ENCODE measurements around the gene CORO2A.

Gene CORO2A

DNA sequence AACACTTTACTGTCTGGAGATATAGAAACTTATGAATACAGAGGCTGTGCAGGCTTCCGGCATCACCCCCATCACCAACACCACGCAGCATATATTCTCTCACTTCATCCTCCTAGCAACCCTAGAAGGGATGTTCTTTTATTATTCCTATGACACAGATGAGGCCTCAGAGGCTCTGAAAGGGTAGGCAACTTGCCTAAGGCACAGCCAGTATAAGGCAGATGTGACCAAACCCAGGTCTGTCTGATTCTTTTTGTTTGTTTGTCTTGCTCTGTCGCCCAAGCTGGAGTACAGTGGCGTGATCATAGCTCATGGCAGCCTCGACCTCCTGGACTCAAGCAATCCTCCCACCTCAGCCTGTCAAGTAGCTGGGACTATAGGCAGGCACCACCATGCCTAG lies 22.8 kb upstream of the CORO2A start:
- peaks cover 7% of the 10 kb centered on the region for H3K36me3 Mint-ChIP-seq (ENCODE audit: insufficient read depth)
- H3K27me3 Mint-ChIP-seq: no peaks in the 10 kb centered on the region
- no peaks in the 10 kb centered on the region for H3K4me1 Mint-ChIP-seq (ENCODE audit: low read depth in 2 of 2)
- ATAC-seq (replicated peaks) (no peak), DNase-seq (no peak)
- no peaks in the 10 kb centered on the region for H3K9me3 Mint-ChIP-seq
- H3K4me3 Mint-ChIP-seq: no peak overlapping the region
- no peak overlapping the region for H3K27ac Mint-ChIP-seq

DNA sequence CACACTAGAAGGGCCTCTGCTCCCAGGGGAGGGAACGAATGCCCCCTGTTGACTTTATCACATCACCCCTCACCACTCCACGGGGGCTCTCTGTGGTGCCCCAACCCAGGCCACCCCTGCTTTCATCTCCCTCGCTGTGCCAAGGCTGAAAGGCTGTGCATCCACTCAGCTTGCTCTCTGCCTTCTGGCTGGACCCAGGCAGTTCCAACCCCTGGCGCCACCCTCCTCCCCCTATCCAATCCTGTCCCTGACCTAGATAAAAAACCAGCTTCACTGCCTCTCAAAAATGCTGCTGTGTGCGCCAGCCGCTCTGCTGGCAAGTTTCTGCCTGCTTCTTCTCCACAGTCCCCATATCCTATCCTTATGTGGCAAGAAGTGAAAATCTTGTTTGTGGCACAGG lies 22.4 kb upstream of the CORO2A start:
- Mint-ChIP-seq H3K27me3 (no peaks in the 10 kb centered on the region), H3K4me1 (ENCODE audit: low read depth in 2 of 2) (no peaks in the 10 kb centered on the region), H3K27ac (no peak overlapping the region), H3K4me3 (no peak overlapping the region), H3K9me3 (no peaks in the 10 kb centered on the region), H3K36me3 (ENCODE audit: insufficient read depth) (peaks cover 7% of the 10 kb centered on the region)
- DNase-seq (no peak), ATAC-seq (replicated peaks) (no peak)

DNA sequence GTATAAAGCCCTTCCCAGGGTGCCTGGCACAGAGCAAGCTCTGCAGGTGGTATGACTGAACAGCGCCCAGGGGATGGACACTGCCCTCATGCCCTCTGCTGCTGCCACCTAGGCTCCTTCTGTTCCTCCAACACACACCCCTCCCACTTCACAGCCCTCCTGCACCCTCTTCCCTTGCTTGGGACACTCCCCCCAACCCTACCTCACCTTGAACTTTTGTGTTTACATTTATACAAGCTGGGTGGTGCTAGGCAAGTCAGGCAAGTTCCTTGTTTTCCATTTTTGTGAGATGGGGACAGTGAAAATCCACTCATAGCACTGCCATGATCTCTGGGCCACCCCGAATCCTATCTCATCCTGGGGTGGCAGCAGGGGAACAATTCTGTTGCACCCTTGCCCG lies 18.8 kb upstream of the CORO2A start:
- Mint-ChIP-seq H3K27me3 (no peaks in the 10 kb centered on the region), H3K36me3 (ENCODE audit: insufficient read depth) (peaks cover 3% of the 10 kb centered on the region), H3K4me1 (ENCODE audit: low read depth in 2 of 2) (no peaks in the 10 kb centered on the region), H3K4me3 (no peak overlapping the region), H3K27ac (peak overlapping the region in 1 of 2 donors; percentile 44), H3K9me3 (no peaks in the 10 kb centered on the region)
- DNase-seq: no peak
- no peak for ATAC-seq (replicated peaks)

GRCh38 chr9:98210435-98210834 lies 18.0 kb upstream of the CORO2A start:
- peaks cover 3% of the 10 kb centered on the region for H3K36me3 Mint-ChIP-seq (ENCODE audit: insufficient read depth)

DNA sequence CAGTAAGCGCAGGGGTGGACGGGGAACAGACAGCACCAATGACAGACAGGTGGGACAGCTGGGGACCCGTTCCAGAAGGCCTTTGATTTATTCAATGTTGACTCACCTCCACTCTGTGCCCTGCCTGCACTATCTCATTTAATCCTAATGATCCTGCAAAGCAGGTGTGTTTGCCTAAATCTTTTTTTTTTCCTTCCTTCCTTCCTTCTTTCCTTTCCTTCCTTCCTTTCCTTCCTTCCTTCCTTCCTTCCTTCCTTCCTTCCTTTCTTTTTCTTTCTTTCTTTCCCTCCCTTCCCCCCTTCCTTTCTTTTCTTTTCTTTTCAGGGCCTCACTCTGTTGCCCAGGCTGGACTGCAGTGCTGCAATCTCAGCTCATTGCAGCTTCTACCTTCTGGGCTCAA lies 17.1 kb upstream of the CORO2A start:
- Mint-ChIP-seq H3K36me3 (ENCODE audit: insufficient read depth) (peaks cover 3% of the 10 kb centered on the region), H3K4me3 (no peak overlapping the region), H3K9me3 (no peaks in the 10 kb centered on the region)

More at GRCh38 chr9:98210435-98210834, 18.0 kb upstream of the CORO2A start:
- Mint-ChIP-seq H3K4me3 (no peak overlapping the region), H3K4me1 (ENCODE audit: low read depth in 2 of 2) (peaks cover 3% of the 10 kb centered on the region in 2 donors), H3K27ac (peak overlapping the region in 1 of 2 donors; percentile 44), H3K9me3 (no peaks in the 10 kb centered on the region), H3K27me3 (no peaks in the 10 kb centered on the region)
- DNase-seq (no peak), ATAC-seq (replicated peaks) (no peak)

DNA sequence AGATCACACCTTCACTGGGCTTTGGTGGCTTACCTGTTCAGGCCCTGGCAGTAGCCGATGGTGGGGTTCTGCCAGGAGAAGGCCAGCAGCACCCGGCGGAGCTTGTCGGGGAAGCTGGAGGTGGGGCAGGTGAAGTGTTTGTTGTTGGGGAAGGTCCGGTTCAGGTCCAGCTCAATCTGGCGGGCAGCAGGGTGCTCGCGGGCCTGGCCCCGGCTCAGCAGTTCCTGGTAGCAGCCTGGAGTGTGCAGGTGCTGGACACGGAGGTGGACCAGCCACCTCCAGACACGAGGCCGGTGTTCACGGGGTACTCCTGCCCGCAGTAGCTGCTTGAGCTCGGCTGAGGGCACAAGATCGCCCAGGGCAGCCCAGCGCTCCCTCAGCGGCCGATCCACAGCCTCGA lies 16.2 kb upstream of the CORO2A start:
- no peak for ATAC-seq (replicated peaks)
- DNase-seq: no peak
- Mint-ChIP-seq H3K36me3 (ENCODE audit: insufficient read depth) (peaks cover 3% of the 10 kb centered on the region), H3K27ac (no peak overlapping the region), H3K9me3 (no peaks in the 10 kb centered on the region), H3K4me3 (no peak overlapping the region), H3K4me1 (ENCODE audit: low read depth in 2 of 2) (peaks cover 3 to 4% of the 10 kb centered on the region in 2 donors), H3K27me3 (no peaks in the 10 kb centered on the region)

More for the DNA sequence above, 17.1 kb upstream of the CORO2A start:
- no peak overlapping the region for H3K27ac Mint-ChIP-seq
- DNase-seq: no peak
- ATAC-seq (replicated peaks): no peak
- no peaks in the 10 kb centered on the region for H3K27me3 Mint-ChIP-seq
- peaks cover 3 to 4% of the 10 kb centered on the region in 2 donors for H3K4me1 Mint-ChIP-seq (ENCODE audit: low read depth in 2 of 2)

- Mint-ChIP-seq H3K27ac (no peak overlapping the region), H3K4me3 (no peak overlapping the region)
These were observed 15.2 kb upstream of the CORO2A start for GRCh38 chr9:98207606-98208005.

DNA sequence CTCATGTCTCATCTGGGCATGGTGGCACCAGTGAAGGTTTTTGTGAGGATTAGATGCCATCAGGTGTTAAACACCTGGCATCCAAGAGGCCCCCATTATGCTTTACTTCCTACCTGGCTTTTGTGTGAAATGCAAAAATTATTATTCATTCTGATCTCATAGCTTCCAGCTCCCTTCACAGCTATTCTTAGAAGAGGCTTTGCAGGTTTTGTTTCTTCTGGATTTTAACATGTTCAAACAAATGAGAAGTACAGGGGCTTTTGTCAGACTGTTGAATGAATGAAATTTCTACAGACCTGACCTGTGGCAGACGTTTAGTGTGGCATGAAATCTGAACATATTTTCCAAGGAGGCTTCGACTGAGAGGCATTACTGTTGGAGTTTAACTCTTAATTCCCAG lies 14.3 kb upstream of the CORO2A start:
- DNase-seq: no peak
- Mint-ChIP-seq H3K4me1 (ENCODE audit: low read depth in 2 of 2) (peaks cover 3 to 4% of the 10 kb centered on the region in 2 donors), H3K4me3 (no peak overlapping the region), H3K9me3 (no peaks in the 10 kb centered on the region), H3K27ac (no peak overlapping the region), H3K27me3 (no peaks in the 10 kb centered on the region), H3K36me3 (ENCODE audit: insufficient read depth) (peaks cover 3% of the 10 kb centered on the region)
- no peak for ATAC-seq (replicated peaks)

More at GRCh38 chr9:98207606-98208005, 15.2 kb upstream of the CORO2A start:
- no peak for ATAC-seq (replicated peaks)
- peaks cover 3 to 4% of the 10 kb centered on the region in 2 donors for H3K4me1 Mint-ChIP-seq (ENCODE audit: low read depth in 2 of 2)
- no peak for DNase-seq
- H3K9me3 Mint-ChIP-seq: no peaks in the 10 kb centered on the region
- H3K27me3 Mint-ChIP-seq: no peaks in the 10 kb centered on the region
- H3K36me3 Mint-ChIP-seq (ENCODE audit: insufficient read depth): peaks cover 3% of the 10 kb centered on the region

DNA sequence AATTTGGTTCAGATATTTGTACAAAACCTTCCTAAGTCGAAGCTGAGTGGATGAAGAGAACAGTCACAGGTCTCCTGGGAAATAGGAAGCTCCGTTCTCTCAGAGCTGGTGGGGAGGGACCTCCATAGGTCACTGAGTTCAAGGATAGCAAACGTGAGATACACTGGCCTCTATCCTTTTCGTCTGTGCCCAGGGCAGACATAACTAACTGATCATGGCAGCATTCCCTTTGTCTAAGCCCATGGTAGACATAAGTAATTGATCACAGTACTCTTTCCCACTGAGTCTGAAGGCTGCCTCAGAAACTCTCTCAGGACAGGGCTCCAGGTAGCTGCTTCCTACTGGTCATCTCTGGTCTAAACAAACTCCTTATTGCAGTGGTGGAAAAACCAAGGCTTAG lies 12.3 kb upstream of the CORO2A start:
- Mint-ChIP-seq H3K36me3 (ENCODE audit: insufficient read depth) (peaks cover under 1% of the 10 kb centered on the region), H3K27ac (no peak overlapping the region), H3K4me3 (no peak overlapping the region), H3K27me3 (no peaks in the 10 kb centered on the region), H3K9me3 (no peaks in the 10 kb centered on the region), H3K4me1 (ENCODE audit: low read depth in 2 of 2) (peaks cover 3 to 4% of the 10 kb centered on the region in 2 donors)
- DNase-seq (no peak), ATAC-seq (replicated peaks) (no peak)

DNA sequence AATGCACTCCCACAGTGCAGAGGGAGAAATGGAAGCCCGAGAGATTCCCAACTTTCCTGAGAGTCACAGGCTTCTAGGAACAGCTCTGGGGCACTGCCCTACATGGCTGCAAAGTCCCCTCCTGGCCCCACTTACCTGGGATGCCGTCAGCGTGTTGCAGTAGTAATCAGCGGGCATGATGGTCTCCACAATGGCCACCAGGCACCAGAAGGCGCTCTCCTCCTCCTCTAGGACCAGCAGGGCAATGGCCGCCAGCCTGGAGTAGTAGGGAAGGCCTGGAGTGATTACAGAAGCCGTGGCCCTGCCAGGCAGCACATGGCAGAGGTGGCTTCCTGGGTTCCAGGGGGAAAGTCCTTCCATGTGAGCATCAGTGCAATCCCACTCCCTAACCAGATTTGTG lies 10.7 kb upstream of the CORO2A start:
- Mint-ChIP-seq H3K27ac (no peak overlapping the region), H3K4me3 (no peak overlapping the region), H3K4me1 (ENCODE audit: low read depth in 2 of 2) (peaks cover 3 to 4% of the 10 kb centered on the region in 2 donors), H3K9me3 (no peaks in the 10 kb centered on the region), H3K36me3 (ENCODE audit: insufficient read depth) (peaks cover 3% of the 10 kb centered on the region), H3K27me3 (no peaks in the 10 kb centered on the region)
- DNase-seq: no peak
- no peak for ATAC-seq (replicated peaks)

DNA sequence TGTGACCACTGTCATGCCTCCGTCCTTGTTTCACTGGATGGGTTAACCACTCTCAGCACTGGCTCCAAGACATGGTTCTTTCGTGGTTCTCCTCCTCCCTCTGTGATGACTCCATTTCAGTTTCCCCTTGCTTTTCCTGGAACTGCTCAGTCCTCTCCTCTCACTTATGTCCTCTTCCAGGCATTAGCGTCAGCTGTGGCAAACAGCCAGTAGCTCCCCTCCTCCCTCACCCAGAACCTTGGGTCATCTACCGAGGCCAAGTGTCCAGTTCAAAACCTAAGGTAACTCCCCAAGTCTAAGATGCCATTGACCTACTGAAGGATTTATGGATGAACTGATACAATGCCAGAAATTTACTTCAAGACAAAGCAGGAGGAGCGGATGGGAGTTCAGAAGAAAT lies 9.8 kb upstream of the CORO2A start:
- Mint-ChIP-seq H3K9me3 (no peaks in the 10 kb centered on the region), H3K27ac (no peak overlapping the region), H3K4me1 (ENCODE audit: low read depth in 2 of 2) (peaks cover 3 to 4% of the 10 kb centered on the region in 2 donors), H3K36me3 (ENCODE audit: insufficient read depth) (peaks cover 3% of the 10 kb centered on the region), H3K27me3 (no peaks in the 10 kb centered on the region), H3K4me3 (no peak overlapping the region)
- no peak for DNase-seq
- no peak for ATAC-seq (replicated peaks)

DNA sequence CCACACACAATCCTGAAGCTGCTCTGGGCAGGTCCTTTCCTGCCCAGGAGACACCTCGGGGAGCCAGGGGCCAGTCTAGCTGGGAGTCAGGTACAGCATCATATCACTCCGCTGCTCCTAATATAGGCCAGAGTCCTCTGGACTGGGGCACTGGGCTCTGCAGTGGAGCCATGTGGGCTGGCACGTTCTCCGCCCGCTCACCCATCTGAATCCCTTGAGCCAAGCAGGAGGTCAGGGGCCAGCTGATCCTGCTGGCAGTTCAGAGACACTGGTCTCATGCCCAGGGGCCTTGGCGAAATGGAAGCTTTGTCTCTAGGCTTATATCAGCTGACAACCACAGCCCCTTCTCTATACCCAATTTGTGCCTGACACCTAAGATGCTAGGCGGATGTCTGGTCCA lies 9.3 kb upstream of the CORO2A start:
- H3K4me3 Mint-ChIP-seq: no peak overlapping the region
- peaks cover 3% of the 10 kb centered on the region for H3K36me3 Mint-ChIP-seq (ENCODE audit: insufficient read depth)
- H3K27ac Mint-ChIP-seq: peak overlapping the region in 1 of 2 donors; percentile 4
- H3K4me1 Mint-ChIP-seq (ENCODE audit: low read depth in 2 of 2): peaks cover 3 to 4% of the 10 kb centered on the region in 2 donors
- no peaks in the 10 kb centered on the region for H3K9me3 Mint-ChIP-seq
- no peaks in the 10 kb centered on the region for H3K27me3 Mint-ChIP-seq
- DNase-seq (no peak), ATAC-seq (replicated peaks) (no peak)

- Mint-ChIP-seq H3K27ac (peak overlapping the region in 1 of 2 donors; percentile 4), H3K4me1 (ENCODE audit: low read depth in 2 of 2) (peaks cover 3 to 4% of the 10 kb centered on the region in 2 donors), H3K27me3 (no peaks in the 10 kb centered on the region), H3K9me3 (no peaks in the 10 kb centered on the region), H3K36me3 (ENCODE audit: insufficient read depth) (peaks cover 3% of the 10 kb centered on the region), H3K4me3 (no peak overlapping the region)
- ATAC-seq (replicated peaks): no peak
- DNase-seq: no peak
These were observed 8.7 kb upstream of the CORO2A start for GRCh38 chr9:98201102-98201501.

DNA sequence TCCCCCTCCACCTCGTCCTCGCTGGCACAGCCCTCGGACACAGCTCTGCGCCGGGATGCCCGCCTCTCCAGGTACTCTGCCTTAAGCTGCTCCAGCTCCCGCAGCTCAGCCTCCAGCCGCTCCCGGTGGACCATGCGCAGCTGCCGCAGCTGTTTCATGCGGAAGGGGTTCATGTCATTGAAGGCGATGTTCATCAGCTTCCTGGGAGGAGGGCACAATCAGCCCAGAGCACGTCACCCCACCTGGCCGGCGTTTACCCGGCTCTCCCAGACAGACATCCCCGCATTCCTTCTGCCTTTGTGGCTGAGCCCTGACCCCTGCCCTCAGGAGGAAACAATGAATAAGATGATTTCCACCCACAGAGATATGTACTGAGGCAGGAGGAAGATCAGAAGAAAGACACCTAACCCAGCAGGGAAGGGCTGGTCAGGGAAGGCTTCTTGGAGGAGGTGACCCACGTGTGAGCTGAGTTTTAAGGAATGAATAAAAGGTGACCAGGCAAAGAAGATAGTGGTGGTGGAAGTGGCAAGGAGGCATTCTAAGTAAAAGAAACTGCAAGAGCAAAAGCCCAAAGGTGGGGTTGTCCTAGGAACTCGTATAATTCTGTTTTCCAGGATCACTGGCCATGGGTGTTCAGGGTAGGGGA lies 7.1 kb upstream of the CORO2A start:
- H3K4me3 Mint-ChIP-seq: no peak overlapping the region
- no peaks in the 10 kb centered on the region for H3K9me3 Mint-ChIP-seq
- no peaks in the 10 kb centered on the region for H3K4me1 Mint-ChIP-seq (ENCODE audit: low read depth in 2 of 2)
- DNase-seq (no peak), ATAC-seq (replicated peaks) (no peak)
- H3K36me3 Mint-ChIP-seq (ENCODE audit: insufficient read depth): peaks cover 3% of the 10 kb centered on the region
- H3K27ac Mint-ChIP-seq: no peak overlapping the region
- no peaks in the 10 kb centered on the region for H3K27me3 Mint-ChIP-seq

All from effector memory CD8-positive, alpha-beta T cell (primary cell).